ENCODE measurements around the gene LRRK1. TPM values are rescaled to one million over a fixed set of nuclear protein-coding genes. Genes with fewer than 3 reads are reported as not detected.

LRRK1 gene
- total RNA-seq, 1 donor from 2014 or later, result 4.2 TPM

- Histone ChIP-seq H3K27me3 (ENCODE audit: control insufficient read depth, insufficient read depth, low read length) (no peaks in the 10 kb centered on the region), H3K4me3 (ENCODE audit: low read depth, low read length) (no peak overlapping the region)
- no peak for TF ChIP-seq CTCF (IDR thresholded peaks at IDR 0.05; ENCODE audit: insufficient read depth, low read length, severe bottlenecking)
These were observed 30.5 kb downstream of the LRRK1 start for GRCh38 chr15:100949691-100950090.

GRCh38 chr15:100951965-100952364 lies 32.8 kb downstream of the LRRK1 start:
- FAIRE-seq (no peak), DNase-seq (ENCODE audit: low read depth) (no peak)
- H3K36me3 ChIP-seq (ENCODE audit: control insufficient read depth, insufficient read depth, low read length), result peaks cover 1% of the 10 kb centered on the region
- no peak for TF ChIP-seq CTCF (IDR thresholded peaks at IDR 0.05; ENCODE audit: insufficient read depth, low read length, severe bottlenecking)
- H3K4me3 ChIP-seq (ENCODE audit: low read depth, low read length), result no peak overlapping the region
- H3K27me3 ChIP-seq (ENCODE audit: control insufficient read depth, insufficient read depth, low read length), result no peaks in the 10 kb centered on the region

More at GRCh38 chr15:100949691-100950090, 30.5 kb downstream of the LRRK1 start:
- peaks cover 1% of the 10 kb centered on the region for H3K36me3 ChIP-seq (ENCODE audit: control insufficient read depth, insufficient read depth, low read length)
- no peak for DNase-seq (ENCODE audit: low read depth)
- FAIRE-seq, result no peak

- FAIRE-seq (no peak), DNase-seq (ENCODE audit: low read depth) (no peak)
- TF ChIP-seq CTCF (IDR thresholded peaks at IDR 0.05; ENCODE audit: insufficient read depth, low read length, severe bottlenecking), result no peak
- H3K27me3 ChIP-seq (ENCODE audit: control insufficient read depth, insufficient read depth, low read length), result no peaks in the 10 kb centered on the region
- peaks cover 1% of the 10 kb centered on the region for H3K36me3 ChIP-seq (ENCODE audit: control insufficient read depth, insufficient read depth, low read length)
- H3K4me3 ChIP-seq (ENCODE audit: low read depth, low read length), result no peak overlapping the region
These were observed 33.4 kb downstream of the LRRK1 start for GRCh38 chr15:100952566-100952965.

- peak; percentile 58 for DNase-seq (ENCODE audit: low read depth)
These were observed 39.3 kb downstream of the LRRK1 start for GRCh38 chr15:100958326-100959065.

GRCh38 chr15:100959066-100960050 lies 40.2 kb downstream of the LRRK1 start:
- DNase-seq (ENCODE audit: low read depth) (no peak), FAIRE-seq (no peak)
- no peaks in the 10 kb centered on the region for H3K27me3 ChIP-seq (ENCODE audit: control insufficient read depth, insufficient read depth, low read length)
- no peak for TF ChIP-seq CTCF (IDR thresholded peaks at IDR 0.05; ENCODE audit: insufficient read depth, low read length, severe bottlenecking)
- H3K36me3 ChIP-seq (ENCODE audit: control insufficient read depth, insufficient read depth, low read length), result peaks cover 1% of the 10 kb centered on the region
- H3K4me3 ChIP-seq (ENCODE audit: low read depth, low read length), result no peak overlapping the region

More at GRCh38 chr15:100958326-100959065, 39.3 kb downstream of the LRRK1 start:
- Histone ChIP-seq H3K4me3 (ENCODE audit: low read depth, low read length) (no peak overlapping the region), H3K27me3 (ENCODE audit: control insufficient read depth, insufficient read depth, low read length) (no peaks in the 10 kb centered on the region), H3K36me3 (ENCODE audit: control insufficient read depth, insufficient read depth, low read length) (peaks cover 1% of the 10 kb centered on the region)
- no peak for FAIRE-seq
- no peak for TF ChIP-seq CTCF (IDR thresholded peaks at IDR 0.05; ENCODE audit: insufficient read depth, low read length, severe bottlenecking)

Measured in bronchial epithelial cell (primary cell).